Measurements from ENCODE around the gene MFAP5.
"Not testable (repeated sequence)": the region's sequence is repeated elsewhere in the genome, so short reads cannot be mapped to it uniquely, and the experiment has no call there.

The MFAP5 gene

DNA sequence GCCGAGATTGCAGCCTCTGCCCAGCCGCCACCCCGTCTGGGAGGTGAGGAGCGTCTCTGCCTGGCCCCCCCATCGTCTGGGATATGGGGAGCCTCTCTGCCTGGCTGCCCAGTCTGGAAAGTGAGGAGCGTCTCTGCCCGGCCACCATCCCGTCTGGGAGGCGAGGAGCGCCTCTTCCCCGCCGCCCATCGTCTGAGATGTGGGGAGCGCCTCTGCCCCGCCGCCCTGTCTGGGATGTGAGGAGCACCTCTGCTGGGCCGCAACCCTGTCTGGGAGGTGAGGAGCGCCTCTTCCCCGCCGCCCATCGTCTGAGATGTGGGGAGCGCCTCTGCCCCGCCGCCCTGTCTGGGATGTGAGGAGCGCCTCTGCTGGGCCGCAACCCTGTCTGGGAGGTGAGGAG, 37.9 kb downstream of the MFAP5 start:
- not testable (repeated sequence) for DNase-seq

GRCh38 chr12:8622646-8623045, 40.0 kb downstream of the MFAP5 start:
- no peak for DNase-seq

- DNase-seq, result no peak
Observed at GRCh38 chr12:8615206-8615605, 47.4 kb downstream of the MFAP5 start.

DNA sequence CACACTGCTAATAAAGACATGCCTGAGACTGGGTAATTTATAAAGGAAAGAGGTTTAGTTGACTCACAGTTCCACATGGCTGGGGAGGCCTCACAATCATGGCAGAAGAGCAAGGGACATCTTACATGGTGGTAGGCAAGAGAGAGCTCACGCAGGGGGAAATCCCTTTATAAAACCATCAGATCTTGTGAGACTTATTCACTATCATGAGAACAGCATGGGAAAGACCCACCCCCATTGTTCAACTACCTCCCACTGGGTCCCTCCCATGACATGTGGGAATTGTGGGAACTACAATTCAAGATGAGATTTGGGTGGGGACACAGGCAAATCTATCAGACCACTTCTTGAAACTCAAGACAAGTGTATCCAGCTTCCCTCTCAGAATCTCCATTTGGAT, 48.7 kb downstream of the MFAP5 start:
- not testable (repeated sequence) for DNase-seq

GRCh38 chr12:8612629-8613028, 50.0 kb downstream of the MFAP5 start, which contains the start of gene AICDA:
TSS of gene AICDA (minus strand) at chr12:8612859. CDS start at chr12:8612767, 92 bp downstream.
- DNase-seq, result no peak

- no peak for DNase-seq
Observed at GRCh38 chr12:8609061-8609570, 53.5 kb downstream of the MFAP5 start.

- DNase-seq, result no peak
Observed at GRCh38 chr12:8606890-8607289, 55.7 kb downstream of the MFAP5 start.

- no peak for DNase-seq
Observed at GRCh38 chr12:8605057-8605456, 57.6 kb downstream of the MFAP5 start.

DNA sequence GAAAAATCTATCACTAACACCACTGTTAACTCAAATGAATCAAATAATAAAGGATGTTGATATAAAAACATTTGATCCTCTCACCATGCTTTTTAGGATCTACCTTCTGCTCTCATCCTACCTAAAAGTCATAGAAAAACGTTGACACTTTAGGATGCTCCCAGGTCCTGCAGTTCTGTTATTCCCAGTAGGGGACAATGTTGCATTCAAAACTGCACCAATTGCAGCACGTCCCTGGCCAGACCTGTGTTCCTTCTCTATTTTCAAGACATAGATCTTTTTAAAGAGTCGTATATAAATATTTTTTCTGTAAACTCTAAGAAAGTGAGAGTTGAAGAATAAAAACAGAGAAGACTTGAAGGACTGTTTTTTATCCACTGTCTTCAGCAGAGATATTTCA, 58.8 kb downstream of the MFAP5 start:
- DNase-seq, result no peak

GRCh38 chr12:8603286-8603685, 59.3 kb downstream of the MFAP5 start:
- DNase-seq, result no peak

DNA sequence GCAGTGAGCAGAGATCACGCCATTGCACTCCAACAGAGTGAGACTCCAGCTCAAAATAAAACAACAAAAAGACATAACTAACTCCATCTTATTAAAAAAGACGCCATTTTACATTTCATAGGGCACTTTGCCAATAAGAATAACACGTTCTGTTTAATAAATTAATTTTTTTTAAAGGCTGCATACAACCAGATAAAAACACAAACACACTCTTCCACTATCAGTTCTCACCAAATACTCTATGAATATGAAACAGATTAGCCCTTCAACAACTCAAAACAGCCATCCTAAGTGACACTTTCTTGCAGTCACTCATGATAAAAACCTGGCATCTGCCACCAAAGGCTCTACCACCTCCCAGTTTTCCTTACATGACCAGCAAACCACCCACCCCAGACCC, 66.1 kb downstream of the MFAP5 start:
- DNase-seq, result no peak
